Measurements from ENCODE around the gene KLHL5. TPM values are rescaled to one million over a fixed set of nuclear protein-coding genes. Genes with fewer than 3 reads are reported as not detected.

The KLHL5 gene
- total and polyA plus RNA-seq, 5 experiments from 2014 or later = 3.9 to 14.9 (median 5.6) TPM

DNA sequence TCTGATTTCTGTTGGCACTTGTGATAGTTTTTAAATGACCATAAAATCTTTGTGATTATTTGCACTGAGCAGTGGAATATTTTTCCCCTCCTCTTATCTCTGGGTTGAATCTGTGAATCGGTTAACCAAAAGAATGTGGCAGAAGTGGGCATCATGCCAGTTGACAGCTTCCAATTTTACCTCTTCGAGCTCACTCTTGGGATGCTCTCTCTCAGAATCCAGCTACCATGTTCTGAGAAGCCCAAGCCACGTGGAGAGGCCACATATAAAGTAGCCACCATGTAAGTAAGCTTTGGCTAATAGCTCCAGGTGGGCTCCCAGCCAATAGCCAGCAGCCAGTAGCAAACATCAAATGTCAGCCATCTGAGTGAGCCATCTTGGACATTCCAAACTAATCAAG, 107.4 kb downstream of the KLHL5 start:
- H3K36me3 Mint-ChIP-seq = peaks cover 0 to 10% (median 0%) of the 10 kb centered on the region in 3 donors
- POLR2A ChIA-PET = no interaction called here
- peaks cover 0 to 12% (median 3%) of the 10 kb centered on the region in 9 donors for H3K9me3 Mint-ChIP-seq
- no peak overlapping the region for H3K27ac Mint-ChIP-seq
- H3K4me3 Mint-ChIP-seq = no peak overlapping the region
- ATAC-seq (no peak), DNase-seq (no peak)
- H3K27me3 Mint-ChIP-seq = peaks cover 0 to 5% (median 0%) of the 10 kb centered on the region in 5 donors
- H3K4me1 Mint-ChIP-seq = peaks cover 0 to 25% (median 0%) of the 10 kb centered on the region in 4 donors

DNA sequence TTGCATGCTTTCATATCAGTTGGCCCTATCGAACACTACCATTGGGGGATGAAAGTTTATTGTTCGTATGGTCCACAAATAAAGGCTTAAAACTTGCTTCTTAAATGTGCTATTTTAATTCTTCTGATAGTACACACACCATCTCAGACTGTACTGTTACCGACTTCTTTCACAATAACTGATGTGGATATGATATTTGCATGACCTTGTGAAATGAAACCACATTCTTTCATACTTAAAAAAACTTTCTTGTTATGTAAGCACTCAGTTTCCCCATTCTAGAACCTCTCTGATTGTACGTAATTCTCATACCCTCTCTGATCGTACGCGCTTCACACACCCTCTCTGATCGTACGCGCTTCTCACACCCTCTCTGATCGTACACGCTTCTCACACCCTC, 108.3 kb downstream of the KLHL5 start:
- Mint-ChIP-seq H3K36me3 (peaks cover 0 to 10% (median 0%) of the 10 kb centered on the region in 3 donors), H3K27me3 (peaks cover 0 to 5% (median 2%) of the 10 kb centered on the region in 5 donors), H3K4me1 (peaks cover 0 to 22% (median 0%) of the 10 kb centered on the region in 4 donors), H3K9me3 (peaks cover 0 to 12% (median 3%) of the 10 kb centered on the region in 9 donors), H3K4me3 (no peak overlapping the region), H3K27ac (no peak overlapping the region)
- ATAC-seq = no peak
- no peak for DNase-seq
- POLR2A ChIA-PET = no interaction called here

Other genes with a start within 250 kb of the KLHL5 start
- 1 to 10 TPM; 4.0 to 4.1 TPM for gene TLR6, start 205.4 kb upstream of the KLHL5 start, total RNA-seq
- gene TLR6, start 205.4 kb upstream of the KLHL5 start, polyA plus RNA-seq = under 1 TPM in 1 of 3 donors, not detected in 2; 0.29 TPM
- under 1 TPM in 1 of 2 experiments, not detected in 1; 0.34 TPM for gene FAM114A1, start 194.4 kb upstream of the KLHL5 start, total RNA-seq
- gene FAM114A1, start 194.4 kb upstream of the KLHL5 start, polyA plus RNA-seq = not detected
- gene TMEM156, start 29.8 kb upstream of the KLHL5 start, total RNA-seq = 1 to 10 TPM; 7.8 to 9.4 TPM
- 10 to 100 TPM; 18.2 to 26.9 (median 21.5) TPM for gene TMEM156, start 29.8 kb upstream of the KLHL5 start, polyA plus RNA-seq
- gene WDR19, start 120.3 kb downstream of the KLHL5 start, total RNA-seq = 10 to 100 TPM; 46.3 to 50.2 TPM
- 1 to 10 TPM; 4.4 to 9.1 (median 6.1) TPM for gene WDR19, start 120.3 kb downstream of the KLHL5 start, polyA plus RNA-seq

All from naive thymus-derived CD8-positive, alpha-beta T cell (primary cell).